ENCODE data around the gene UBFD1.

DNA sequence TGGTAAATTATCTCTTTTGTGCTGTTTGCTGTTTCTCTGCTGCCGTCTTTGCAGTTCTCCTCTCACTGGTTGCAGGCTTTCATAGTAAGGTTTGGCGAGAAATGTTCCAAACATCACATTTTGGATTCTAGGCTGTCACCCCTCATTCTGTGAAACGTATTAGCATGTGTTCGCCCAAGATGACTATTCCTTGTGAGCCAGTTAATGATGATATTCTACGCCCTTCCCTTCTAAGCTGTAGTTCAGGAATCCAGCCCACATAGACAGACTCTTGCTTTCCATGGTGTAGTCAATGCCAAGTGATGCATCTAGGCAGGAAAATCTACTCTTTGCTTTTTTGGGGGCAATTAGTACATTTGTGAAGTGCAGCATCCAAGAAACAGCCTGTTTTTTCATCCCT is 14.4 kb downstream of the UBFD1 start:
- TF ChIP-seq, protein P1, sequence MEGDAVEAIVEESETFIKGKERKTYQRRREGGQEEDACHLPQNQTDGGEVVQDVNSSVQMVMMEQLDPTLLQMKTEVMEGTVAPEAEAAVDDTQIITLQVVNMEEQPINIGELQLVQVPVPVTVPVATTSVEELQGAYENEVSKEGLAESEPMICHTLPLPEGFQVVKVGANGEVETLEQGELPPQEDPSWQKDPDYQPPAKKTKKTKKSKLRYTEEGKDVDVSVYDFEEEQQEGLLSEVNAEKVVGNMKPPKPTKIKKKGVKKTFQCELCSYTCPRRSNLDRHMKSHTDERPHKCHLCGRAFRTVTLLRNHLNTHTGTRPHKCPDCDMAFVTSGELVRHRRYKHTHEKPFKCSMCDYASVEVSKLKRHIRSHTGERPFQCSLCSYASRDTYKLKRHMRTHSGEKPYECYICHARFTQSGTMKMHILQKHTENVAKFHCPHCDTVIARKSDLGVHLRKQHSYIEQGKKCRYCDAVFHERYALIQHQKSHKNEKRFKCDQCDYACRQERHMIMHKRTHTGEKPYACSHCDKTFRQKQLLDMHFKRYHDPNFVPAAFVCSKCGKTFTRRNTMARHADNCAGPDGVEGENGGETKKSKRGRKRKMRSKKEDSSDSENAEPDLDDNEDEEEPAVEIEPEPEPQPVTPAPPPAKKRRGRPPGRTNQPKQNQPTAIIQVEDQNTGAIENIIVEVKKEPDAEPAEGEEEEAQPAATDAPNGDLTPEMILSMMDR (IDR thresholded peaks at IDR 0.05), result no peak
- TF ChIP-seq POLR2A (IDR thresholded peaks at IDR 0.05; ENCODE audit: low read depth), result no peak
- no peak for TF ChIP-seq EP300 (IDR thresholded peaks at IDR 0.05)

Data from esophagus muscularis mucosa (tissue), 4 donors.